ENCODE results near the gene PRR5L.

The PRR5L gene

DNA sequence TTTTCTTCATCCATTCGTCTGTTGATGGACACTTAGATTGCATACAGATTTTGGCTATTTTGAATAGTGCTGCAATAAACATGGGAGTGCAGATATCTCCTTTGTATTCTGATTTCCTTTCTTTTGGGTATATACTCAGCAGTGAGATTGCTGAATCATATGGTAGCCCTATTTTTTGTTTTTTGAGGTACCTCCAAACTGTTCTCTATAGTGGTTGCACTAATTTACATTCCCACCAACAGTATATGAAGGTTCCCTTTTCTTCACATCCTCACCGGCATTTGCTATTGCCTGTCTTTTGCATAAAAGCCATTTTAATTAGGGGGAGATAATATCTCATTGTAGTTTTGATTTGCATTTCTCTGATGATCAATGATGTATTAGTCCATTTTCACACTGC, 96.1 kb downstream of the PRR5L start:
- DNase-seq (ENCODE audit: low spot score): no peak
- in situ Hi-C loops (cut with MboI; ENCODE audit: low pct_unique_long_range_greater_than_20kb, low sequenced_read_pairs, unreplicated experiment): no loop called here
- TF ChIP-seq, protein P1, sequence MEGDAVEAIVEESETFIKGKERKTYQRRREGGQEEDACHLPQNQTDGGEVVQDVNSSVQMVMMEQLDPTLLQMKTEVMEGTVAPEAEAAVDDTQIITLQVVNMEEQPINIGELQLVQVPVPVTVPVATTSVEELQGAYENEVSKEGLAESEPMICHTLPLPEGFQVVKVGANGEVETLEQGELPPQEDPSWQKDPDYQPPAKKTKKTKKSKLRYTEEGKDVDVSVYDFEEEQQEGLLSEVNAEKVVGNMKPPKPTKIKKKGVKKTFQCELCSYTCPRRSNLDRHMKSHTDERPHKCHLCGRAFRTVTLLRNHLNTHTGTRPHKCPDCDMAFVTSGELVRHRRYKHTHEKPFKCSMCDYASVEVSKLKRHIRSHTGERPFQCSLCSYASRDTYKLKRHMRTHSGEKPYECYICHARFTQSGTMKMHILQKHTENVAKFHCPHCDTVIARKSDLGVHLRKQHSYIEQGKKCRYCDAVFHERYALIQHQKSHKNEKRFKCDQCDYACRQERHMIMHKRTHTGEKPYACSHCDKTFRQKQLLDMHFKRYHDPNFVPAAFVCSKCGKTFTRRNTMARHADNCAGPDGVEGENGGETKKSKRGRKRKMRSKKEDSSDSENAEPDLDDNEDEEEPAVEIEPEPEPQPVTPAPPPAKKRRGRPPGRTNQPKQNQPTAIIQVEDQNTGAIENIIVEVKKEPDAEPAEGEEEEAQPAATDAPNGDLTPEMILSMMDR (IDR thresholded peaks at IDR 0.05; ENCODE audit: extremely low read depth, insufficient read depth, missing control alignments): no peak

GRCh38 chr11:36394056-36394455, 98.0 kb downstream of the PRR5L start:
- in situ Hi-C loops (cut with MboI; ENCODE audit: low pct_unique_long_range_greater_than_20kb, low sequenced_read_pairs, unreplicated experiment): no loop called here
- TF ChIP-seq, protein P1 (IDR thresholded peaks at IDR 0.05; ENCODE audit: extremely low read depth, insufficient read depth, missing control alignments): no peak
- DNase-seq (ENCODE audit: low spot score): no peak

DNA sequence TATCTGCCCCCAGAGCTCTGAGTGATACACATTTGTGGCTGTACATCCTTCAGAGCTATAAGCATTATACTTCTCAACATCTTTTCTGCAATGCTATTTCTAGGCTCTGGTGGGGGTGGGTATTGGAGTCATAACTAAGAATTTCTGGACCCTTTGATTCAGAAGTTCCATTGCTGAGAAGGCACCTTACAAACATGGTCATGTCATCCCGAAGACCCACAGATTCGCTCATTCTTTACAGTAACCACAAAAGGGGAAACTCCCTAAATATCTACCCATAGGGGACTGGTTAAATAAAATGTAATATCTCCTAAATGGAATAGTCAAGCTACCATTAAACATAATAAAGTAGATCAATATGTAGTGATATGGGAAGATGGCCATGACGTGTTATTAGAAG, 98.8 kb downstream of the PRR5L start:
- in situ Hi-C loops (cut with MboI; ENCODE audit: low pct_unique_long_range_greater_than_20kb, low sequenced_read_pairs, unreplicated experiment): no loop called here
- DNase-seq (ENCODE audit: low spot score): no peak
- TF ChIP-seq, protein P1 (IDR thresholded peaks at IDR 0.05; ENCODE audit: extremely low read depth, insufficient read depth, missing control alignments): no peak

DNA sequence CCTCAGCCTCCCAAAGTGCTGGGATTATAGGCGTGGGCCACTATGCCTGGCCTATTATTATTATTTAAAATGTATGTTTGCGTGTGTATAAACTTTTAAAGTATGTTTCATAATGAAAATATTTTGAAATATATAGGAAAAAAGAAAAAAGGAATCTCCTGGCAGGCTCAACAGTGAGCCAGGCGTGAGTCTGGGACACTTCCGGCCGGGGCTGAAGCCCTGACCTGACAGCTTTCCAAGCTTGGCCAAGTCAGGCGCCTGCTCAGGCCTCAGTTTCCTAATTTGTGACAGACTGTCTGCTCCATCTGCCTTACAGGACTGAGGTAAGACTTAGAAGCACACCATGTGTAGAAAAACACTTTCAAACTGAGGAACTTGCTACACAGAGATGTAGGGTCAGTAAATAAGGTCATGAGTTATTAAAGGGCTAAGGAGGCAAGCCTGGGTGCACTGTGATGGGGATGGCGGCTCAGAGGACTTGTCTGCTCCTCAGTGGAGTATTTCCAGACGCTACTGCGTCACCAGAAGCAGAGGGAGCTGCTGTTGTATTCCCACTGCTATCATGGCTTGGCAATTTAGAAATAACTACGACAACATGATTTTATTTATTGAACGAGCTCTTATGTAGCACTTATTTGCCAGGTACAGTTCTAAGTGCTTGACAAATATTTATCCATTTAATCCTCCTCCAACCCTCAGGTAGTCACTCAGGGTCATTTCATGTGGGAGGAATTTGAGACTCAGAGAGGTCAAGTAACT, 100.1 kb downstream of the PRR5L start:
- DNase-seq (ENCODE audit: low spot score): no peak
- in situ Hi-C loops (cut with MboI; ENCODE audit: low pct_unique_long_range_greater_than_20kb, low sequenced_read_pairs, unreplicated experiment): no loop called here
- TF ChIP-seq, protein P1 (IDR thresholded peaks at IDR 0.05; ENCODE audit: extremely low read depth, insufficient read depth, missing control alignments): no peak

GRCh38 chr11:36398231-36398953, 102.3 kb downstream of the PRR5L start:
- TF ChIP-seq, protein P1 (IDR thresholded peaks at IDR 0.05; ENCODE audit: extremely low read depth, insufficient read depth, missing control alignments): no peak
- DNase-seq (ENCODE audit: low spot score): no peak
- in situ Hi-C loops (cut with MboI; ENCODE audit: low pct_unique_long_range_greater_than_20kb, low sequenced_read_pairs, unreplicated experiment): no loop called here

GRCh38 chr11:36399236-36399635, 103.1 kb downstream of the PRR5L start:
- TF ChIP-seq, protein P1 (IDR thresholded peaks at IDR 0.05; ENCODE audit: extremely low read depth, insufficient read depth, missing control alignments): no peak
- in situ Hi-C loops (cut with MboI; ENCODE audit: low pct_unique_long_range_greater_than_20kb, low sequenced_read_pairs, unreplicated experiment): no loop called here
- DNase-seq (ENCODE audit: low spot score): no peak

Measured in GM13977 (cell line).